ENCODE data around the gene RNF144A. TPM values are rescaled to one million over a fixed set of nuclear protein-coding genes. Genes with fewer than 3 reads are reported as not detected.

The RNF144A gene
- total RNA-seq, 2 donors from 2014 or later, result 49.3 to 57.5 TPM

DNA sequence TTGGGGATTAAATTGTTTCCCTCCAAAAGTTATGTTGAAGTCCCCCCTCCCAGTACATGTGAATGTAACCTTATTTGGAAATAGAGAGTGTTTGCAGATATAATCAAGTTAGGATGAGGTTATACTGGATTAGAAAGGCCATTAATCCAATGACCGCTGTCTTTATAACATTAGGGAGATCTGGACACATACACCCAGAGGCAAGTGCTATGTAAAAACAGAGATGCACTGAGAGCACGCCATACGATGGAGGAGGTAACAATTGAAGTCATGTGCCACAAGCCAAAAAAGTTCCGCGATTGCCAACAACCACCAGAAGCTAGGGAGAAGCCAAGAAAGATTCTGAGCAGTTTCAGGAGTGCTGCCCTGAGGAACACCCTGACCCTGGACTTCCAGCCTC lies 153.3 kb downstream of the RNF144A start:
- no peak for ATAC-seq
- DNase-seq (ENCODE audit: low spot score in 2 of 2), result no peak
- H3K9me3 Mint-ChIP-seq, result peaks cover 0 to 5% of the 10 kb centered on the region in 2 donors
- H3K36me3 Mint-ChIP-seq, result peaks cover 0 to 7% of the 10 kb centered on the region in 2 donors
- peak overlapping the region in 1 of 2 donors; percentile 2 for H3K27ac Mint-ChIP-seq

DNA sequence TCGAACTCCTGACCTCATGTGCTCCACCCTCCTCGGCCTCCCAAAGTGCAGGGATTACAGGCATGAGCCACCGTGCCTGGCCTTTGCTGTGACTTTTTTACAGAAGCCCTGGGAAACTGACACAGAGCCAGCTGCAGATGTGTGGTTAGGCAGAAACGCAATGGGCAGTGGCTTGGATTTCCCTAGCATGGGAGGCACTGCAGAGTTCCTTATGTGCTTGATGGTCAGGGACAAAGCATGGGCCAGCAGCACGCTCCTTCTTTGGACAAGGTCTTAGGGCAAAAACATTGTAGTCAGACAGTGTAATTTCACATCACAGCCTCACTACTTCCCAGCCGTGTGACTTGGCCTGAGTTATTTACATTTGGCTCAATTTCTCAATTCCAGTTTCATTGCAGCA lies 153.9 kb downstream of the RNF144A start:
- ATAC-seq, result no peak
- no peak overlapping the region for H3K27ac Mint-ChIP-seq
- H3K9me3 Mint-ChIP-seq, result peaks cover 0 to 5% of the 10 kb centered on the region in 2 donors
- no peak for DNase-seq (ENCODE audit: low spot score in 2 of 2)
- peaks cover 0 to 7% of the 10 kb centered on the region in 2 donors for H3K36me3 Mint-ChIP-seq

DNA sequence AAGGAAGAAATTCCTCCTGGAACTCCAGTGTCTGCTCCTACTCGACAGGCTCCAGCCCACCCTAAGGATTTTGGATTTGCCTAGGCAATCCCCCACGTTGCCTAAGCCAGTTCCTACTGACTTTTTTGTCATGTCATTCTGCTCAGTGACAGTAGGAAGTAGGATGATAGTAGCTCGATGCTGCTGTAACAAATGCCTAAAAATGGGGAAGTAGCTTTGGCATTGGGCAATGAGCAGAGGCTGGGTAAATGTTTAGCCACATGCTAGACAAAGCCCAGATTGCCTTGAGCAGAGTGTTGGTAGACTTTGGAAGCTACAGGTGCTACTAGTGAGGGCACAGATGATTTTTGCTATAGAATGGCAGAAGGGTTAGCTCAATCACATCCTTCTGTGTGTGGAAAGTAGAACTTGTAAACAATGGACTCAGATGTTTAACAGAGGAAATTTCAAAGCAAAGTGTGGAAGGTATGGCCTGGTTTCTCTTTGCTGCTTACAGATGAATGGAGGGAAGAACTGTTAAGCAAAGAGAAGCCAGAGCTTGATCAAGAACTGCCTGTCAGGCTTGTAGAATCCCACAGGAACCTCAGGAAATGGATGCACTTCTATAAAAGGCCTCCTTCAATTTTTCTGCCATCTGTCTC lies 154.8 kb downstream of the RNF144A start:
- Mint-ChIP-seq H3K9me3 (peaks cover 0 to 5% of the 10 kb centered on the region in 2 donors), H3K36me3 (peaks cover 0 to 7% of the 10 kb centered on the region in 2 donors), H3K27ac (no peak overlapping the region)
- ATAC-seq (no peak), DNase-seq (ENCODE audit: low spot score in 2 of 2) (no peak)

DNA sequence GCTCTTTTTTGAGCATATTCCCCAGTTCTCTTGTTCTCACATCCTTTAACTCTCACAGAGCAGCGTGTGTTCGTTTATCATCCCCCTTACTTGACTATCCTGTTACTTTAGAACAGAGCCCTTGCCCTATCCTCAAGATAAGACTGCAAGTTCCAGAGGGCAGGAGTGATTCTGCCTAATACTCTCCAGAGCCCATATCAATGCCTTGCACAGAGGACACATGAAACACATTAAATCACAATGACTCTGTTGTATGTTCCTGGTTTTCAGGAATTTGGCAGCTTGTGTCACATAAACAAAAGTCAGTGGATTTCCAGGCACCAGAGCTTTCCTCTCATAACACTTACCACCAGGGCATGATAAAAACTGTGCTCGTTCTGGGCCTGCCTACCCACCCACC lies 156.7 kb downstream of the RNF144A start:
- DNase-seq (ENCODE audit: low spot score in 2 of 2), result no peak
- Mint-ChIP-seq H3K27ac (no peak overlapping the region), H3K9me3 (no peaks in the 10 kb centered on the region), H3K36me3 (peaks cover 0 to 7% of the 10 kb centered on the region in 2 donors)
- no peak for ATAC-seq

DNA sequence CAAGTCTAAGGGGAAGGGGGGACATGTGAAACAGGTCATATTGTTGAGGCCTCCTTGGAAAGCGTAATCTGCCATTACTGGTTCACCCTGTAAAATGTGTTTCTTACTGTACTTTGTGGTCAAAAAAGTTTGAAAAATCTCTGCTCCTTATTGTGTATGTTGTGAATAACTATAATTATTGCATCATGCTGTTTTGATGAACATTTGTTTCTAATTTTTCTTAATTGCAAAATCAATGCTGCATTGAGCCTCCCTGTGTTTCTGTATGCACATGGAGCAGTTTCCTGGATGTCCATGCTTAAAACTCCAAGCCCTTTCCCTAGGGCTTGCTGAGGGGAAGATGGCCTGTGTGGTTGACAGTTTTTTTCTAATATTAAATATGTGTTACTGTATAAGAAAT lies 158.6 kb downstream of the RNF144A start:
- Mint-ChIP-seq H3K9me3 (no peaks in the 10 kb centered on the region), H3K36me3 (peaks cover 0 to 7% of the 10 kb centered on the region in 2 donors), H3K27ac (no peak overlapping the region)
- DNase-seq (ENCODE audit: low spot score in 2 of 2) (no peak), ATAC-seq (no peak)

DNA sequence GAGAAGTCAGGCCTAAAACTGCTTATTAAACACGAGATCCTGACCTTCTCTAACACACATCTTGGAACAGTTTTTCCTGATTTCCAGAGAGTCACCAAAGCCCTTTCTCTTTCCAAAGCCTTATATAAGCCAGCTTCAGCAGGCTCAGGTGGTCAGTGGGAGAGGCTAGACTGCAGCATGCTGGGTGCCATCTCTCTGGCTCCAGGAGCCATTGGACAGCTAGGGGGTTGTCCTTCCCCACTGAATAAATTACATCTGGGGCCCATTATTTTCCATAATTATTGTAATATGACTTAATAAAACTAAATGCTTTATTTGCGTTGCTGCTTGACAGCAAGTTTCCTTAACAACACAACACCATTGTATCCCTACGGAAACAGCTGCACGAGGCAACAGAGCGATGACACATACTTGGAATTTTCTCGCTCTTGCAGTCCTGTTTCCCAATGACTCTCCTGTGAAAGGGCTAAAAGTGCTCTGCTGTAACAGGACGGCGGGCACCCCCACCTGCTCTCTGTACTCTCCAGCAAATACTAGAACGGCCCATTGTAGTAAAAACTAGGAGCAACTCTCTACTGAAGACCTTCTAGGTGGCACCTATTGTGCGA lies 160.6 kb downstream of the RNF144A start:
- H3K36me3 Mint-ChIP-seq, result peaks cover 5% of the 10 kb centered on the region in 2 donors
- no peaks in the 10 kb centered on the region for H3K9me3 Mint-ChIP-seq
- no peak for ATAC-seq

DNA sequence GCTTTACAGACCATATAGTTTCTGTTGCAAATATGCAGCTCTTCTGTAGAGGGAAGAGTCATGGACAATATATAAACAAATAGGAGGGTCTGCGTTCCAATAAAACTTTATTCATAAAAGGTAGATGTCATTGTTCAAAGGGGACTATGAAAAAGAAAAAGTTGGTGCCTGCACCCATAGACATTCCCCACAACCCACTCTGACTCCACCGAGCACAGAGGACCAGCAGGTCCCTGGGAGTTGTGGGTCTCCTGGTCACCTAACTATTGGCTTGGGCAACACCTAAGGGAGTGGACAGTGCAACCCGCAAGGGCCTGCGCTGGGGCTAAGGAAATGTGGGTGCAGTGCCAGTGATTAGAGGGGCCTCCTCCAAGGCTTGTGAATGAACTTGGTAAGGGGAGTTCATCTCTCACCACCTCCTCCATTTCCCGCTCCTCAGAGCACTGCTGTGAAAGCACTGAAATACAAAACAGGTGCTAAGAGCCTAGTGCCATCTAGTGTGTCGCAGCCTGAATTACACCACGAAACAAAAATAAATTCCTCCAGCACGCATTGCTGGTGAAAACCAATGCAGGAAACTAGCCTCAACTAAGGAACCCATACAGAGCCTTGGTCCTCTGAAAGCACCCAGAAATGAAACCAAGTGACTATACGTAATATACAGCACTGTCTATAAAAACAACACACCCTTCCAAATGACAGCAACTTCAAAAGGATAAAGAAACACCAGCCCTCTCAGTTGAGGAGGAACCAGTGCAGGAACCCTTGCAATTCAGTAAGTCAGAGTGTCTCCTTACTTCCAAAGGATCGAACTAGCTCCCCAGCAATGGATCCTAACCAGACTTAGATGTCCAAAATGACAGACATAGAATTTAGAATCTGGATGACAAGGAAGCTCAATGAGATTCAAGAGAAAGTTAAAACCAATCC lies 166.6 kb downstream of the RNF144A start:
- Mint-ChIP-seq H3K36me3 (peaks cover 15 to 21% of the 10 kb centered on the region in 2 donors), H3K27ac (no peak overlapping the region), H3K9me3 (peaks cover 6 to 11% of the 10 kb centered on the region in 2 donors)
- DNase-seq (ENCODE audit: low spot score in 2 of 2), result no peak
- ATAC-seq, result peak in 1 of 2 donors; percentile 30

More for the DNA sequence above, 160.6 kb downstream of the RNF144A start:
- no peak overlapping the region for H3K27ac Mint-ChIP-seq
- DNase-seq (ENCODE audit: low spot score in 2 of 2), result no peak

DNA sequence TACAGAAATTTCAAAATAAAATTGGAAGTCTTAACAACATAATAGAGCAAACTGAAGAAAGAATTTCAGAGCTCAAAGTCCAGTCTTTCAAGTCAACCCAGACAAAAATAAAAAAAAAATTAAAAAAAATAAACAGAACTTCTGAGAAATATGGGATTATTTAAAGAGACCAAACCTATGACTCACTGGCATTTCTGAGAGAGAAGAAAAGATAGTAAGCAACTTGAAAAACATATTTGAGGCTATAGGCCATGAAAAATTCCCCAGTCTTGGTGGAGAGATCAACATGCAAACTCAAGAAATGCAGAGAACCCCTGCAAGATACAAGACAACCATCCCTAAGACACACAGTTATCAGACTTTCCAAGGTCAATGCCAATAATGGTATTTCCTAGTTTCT lies 167.4 kb downstream of the RNF144A start:
- ATAC-seq (no peak), DNase-seq (ENCODE audit: low spot score in 2 of 2) (no peak)
- Mint-ChIP-seq H3K9me3 (peaks cover 6 to 11% of the 10 kb centered on the region in 2 donors), H3K27ac (no peak overlapping the region), H3K36me3 (peaks cover 15 to 21% of the 10 kb centered on the region in 2 donors)

DNA sequence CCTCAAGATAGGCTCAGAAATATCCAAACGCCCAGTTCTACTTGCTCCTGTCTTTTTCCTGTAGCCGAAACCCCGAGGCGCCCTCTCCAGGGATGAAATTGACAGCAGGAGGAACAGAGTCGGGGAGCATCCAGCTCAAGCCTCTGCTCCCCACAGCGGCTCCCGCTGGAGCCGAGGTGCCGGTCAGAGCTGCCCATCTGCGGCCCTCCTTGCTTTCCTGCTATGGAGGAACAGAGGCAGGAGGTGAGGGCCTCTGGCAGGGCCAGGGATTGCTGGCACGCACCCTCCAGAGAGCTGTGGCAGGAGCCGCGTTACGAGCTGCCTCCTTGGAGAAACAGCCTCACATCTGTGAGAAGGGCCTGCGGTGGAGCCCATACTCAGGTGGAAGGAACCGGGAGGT lies 172.1 kb downstream of the RNF144A start:
- H3K27ac Mint-ChIP-seq, result no peak overlapping the region
- H3K36me3 Mint-ChIP-seq, result peaks cover under 1 to 2% of the 10 kb centered on the region in 2 donors
- no peak for ATAC-seq
- no peak for DNase-seq (ENCODE audit: low spot score in 2 of 2)
- peaks cover under 1 to 1% of the 10 kb centered on the region in 2 donors for H3K9me3 Mint-ChIP-seq

DNA sequence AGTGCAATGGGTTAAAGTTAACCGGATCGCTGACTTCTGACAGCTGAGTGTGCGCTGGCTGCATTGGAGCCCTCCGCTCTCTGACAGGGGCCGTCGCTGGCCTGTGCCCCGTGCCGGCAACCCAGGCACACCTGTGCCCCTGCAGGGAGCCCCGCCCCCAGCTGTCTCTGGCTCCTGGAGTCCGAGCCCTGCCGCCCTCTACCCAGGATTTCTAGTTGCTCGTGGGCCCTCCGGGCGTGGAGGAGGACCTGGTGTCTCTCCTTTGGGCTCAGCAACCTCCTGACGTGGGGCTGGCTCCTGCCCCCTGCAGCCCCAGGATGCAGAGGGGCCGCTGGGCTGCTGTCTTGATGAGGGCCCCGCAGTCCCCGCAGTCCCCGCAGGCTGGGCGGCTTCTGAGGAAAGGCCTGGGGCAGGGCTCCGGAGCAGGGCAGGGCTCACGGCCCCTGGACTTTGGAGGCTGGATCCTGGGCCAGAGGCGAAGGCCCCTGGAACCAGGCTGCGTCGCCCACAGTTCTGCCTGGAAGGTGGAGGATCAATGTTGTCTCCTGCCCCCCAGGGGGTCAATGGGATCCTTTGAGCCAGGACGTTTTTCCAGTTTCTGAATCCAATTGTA lies 172.8 kb downstream of the RNF144A start:
- no peak for DNase-seq (ENCODE audit: low spot score in 2 of 2)
- no peak overlapping the region for H3K27ac Mint-ChIP-seq
- no peaks in the 10 kb centered on the region for H3K9me3 Mint-ChIP-seq
- no peaks in the 10 kb centered on the region for H3K36me3 Mint-ChIP-seq
- no peak for ATAC-seq

DNA sequence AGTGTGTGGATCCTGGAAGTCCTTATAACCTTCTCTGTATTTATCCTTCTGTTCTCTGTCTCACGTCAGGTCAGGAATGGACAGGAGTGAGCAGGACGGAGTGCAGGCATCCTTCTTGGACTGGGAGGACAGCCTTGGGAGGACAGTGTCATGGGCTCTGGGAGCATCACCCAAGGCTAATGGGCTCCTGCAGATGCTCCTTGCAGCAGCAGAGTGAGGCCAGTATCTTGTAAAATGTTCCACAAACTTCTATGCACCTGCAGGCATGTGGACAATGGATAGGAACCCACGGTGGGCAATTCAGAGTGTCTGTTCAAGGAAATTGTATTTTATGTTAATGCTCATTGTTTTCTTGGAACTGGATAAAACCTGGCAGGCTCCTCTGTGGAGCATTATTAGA lies 176.2 kb downstream of the RNF144A start:
- ATAC-seq (no peak), DNase-seq (ENCODE audit: low spot score in 2 of 2) (no peak)
- Mint-ChIP-seq H3K27ac (no peak overlapping the region), H3K36me3 (no peaks in the 10 kb centered on the region), H3K9me3 (no peaks in the 10 kb centered on the region)

Other genes starting within 250 kb of the RNF144A start
- gene CMPK2, start 51.5 kb upstream of the RNF144A start, total RNA-seq, result 10 to 100 TPM in 1 of 2 donors, 1 to 10 TPM in 1; 1.6 to 13.6 TPM
- gene RSAD2, start 39.6 kb upstream of the RNF144A start, total RNA-seq, result 10 to 100 TPM in 1 of 2 donors, 1 to 10 TPM in 1; 2.7 to 11.1 TPM

Measured in activated naive CD4-positive, alpha-beta T cell treated with anti-CD3 and anti-CD28 coated beads, Interleukin-2, amount 50 U/mL, for 72 hours (primary cell).